ENCODE data around the gene SYCE3.
"Not testable (repeated sequence)": the region's sequence is repeated elsewhere in the genome, so short reads cannot be mapped to it uniquely, and the experiment has no call there.

Gene SYCE3

DNA sequence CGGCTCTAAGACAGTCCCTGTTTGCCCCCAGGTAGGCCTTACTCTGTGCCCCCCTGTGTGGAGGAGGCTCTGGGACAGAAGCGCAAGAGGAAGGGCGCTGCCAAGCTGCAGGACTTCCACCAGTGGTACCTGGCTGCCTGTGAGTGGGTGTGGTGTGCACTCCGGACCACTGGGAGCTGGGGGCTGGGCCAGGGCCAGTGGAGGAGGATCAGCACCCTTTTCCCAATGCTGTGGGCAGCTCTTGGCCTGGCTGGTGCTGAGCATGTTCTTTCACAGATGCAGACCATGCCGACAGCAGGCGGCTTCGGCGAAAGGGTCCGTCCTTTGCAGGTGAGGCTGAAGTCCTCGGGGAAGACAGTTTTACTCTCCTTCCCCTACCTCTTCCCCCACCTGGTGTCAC, 41.0 kb downstream of the SYCE3 start:
- Mint-ChIP-seq H3K4me1 (peaks cover 6% of the 10 kb centered on the region), H3K4me3 (peak overlapping the region in 1 of 3 experiments; percentile 35), H3K27ac (no peak overlapping the region), H3K36me3 (ENCODE audit: low read depth) (peaks cover 20% of the 10 kb centered on the region), H3K27me3 (ENCODE audit: low read depth) (no peaks in the 10 kb centered on the region), H3K9me3 (no peaks in the 10 kb centered on the region)
- TF ChIP-seq, protein P1, sequence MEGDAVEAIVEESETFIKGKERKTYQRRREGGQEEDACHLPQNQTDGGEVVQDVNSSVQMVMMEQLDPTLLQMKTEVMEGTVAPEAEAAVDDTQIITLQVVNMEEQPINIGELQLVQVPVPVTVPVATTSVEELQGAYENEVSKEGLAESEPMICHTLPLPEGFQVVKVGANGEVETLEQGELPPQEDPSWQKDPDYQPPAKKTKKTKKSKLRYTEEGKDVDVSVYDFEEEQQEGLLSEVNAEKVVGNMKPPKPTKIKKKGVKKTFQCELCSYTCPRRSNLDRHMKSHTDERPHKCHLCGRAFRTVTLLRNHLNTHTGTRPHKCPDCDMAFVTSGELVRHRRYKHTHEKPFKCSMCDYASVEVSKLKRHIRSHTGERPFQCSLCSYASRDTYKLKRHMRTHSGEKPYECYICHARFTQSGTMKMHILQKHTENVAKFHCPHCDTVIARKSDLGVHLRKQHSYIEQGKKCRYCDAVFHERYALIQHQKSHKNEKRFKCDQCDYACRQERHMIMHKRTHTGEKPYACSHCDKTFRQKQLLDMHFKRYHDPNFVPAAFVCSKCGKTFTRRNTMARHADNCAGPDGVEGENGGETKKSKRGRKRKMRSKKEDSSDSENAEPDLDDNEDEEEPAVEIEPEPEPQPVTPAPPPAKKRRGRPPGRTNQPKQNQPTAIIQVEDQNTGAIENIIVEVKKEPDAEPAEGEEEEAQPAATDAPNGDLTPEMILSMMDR (IDR thresholded peaks at IDR 0.05; ENCODE audit: unreplicated experiment in 3 of 3) = no peak

GRCh38 chr22:50520826-50521453, 41.8 kb downstream of the SYCE3 start:
- Mint-ChIP-seq H3K27ac (no peak overlapping the region), H3K4me3 (no peak overlapping the region), H3K27me3 (ENCODE audit: low read depth) (no peaks in the 10 kb centered on the region), H3K4me1 (peaks cover 6% of the 10 kb centered on the region), H3K36me3 (ENCODE audit: low read depth) (peaks cover 20% of the 10 kb centered on the region), H3K9me3 (no peaks in the 10 kb centered on the region)
- TF ChIP-seq, protein P1 (IDR thresholded peaks at IDR 0.05; ENCODE audit: unreplicated experiment in 3 of 3) = no peak

DNA sequence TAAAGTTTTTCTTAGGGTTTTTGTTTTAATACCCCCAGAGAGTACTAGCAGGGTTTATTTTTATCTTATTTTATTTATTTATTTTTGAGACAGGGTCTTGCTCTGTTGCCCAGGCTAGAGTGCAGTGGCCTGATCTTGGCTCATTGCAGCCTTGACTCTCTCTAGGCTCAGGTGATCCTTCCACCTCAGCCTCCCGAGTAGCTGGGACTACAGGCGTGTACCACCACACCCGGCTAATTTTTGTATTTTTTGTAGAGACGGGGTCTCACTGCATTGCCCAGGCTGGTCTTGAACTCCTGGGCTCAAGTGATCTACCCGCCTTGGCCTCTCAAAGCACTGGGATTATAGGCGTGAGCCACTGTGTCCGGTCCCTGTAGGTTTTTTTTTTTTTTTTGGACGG, 42.5 kb downstream of the SYCE3 start:
- not testable (repeated sequence) for H3K27me3 Mint-ChIP-seq (ENCODE audit: low read depth); H3K9me3 Mint-ChIP-seq; H3K4me1 Mint-ChIP-seq; H3K27ac Mint-ChIP-seq; H3K4me3 Mint-ChIP-seq
- H3K36me3 Mint-ChIP-seq (ENCODE audit: low read depth) = peaks cover 20% of the 10 kb centered on the region

DNA sequence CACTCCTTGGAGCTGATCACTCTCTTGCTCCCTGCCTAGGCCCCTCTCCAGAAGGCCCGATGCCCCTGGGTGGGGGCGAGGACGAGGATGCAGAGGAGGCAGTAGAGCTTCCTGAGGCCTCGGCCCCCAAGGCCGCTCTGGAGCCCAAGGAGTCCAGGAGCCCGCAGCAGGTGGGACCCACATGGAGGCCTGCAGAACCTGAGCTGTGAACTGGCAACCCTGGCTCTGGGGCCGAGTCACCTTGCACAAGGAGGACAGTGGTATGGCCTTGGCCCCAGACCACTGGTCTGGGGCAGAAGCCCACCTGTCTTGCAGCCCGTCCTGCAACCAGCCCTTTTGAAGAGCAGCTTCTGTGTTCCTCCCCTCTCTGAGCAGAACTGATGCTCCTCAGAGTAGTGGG, 43.6 kb downstream of the SYCE3 start:
- no peaks in the 10 kb centered on the region for H3K27me3 Mint-ChIP-seq (ENCODE audit: low read depth)
- H3K27ac Mint-ChIP-seq = no peak overlapping the region
- H3K36me3 Mint-ChIP-seq (ENCODE audit: low read depth) = peaks cover 22% of the 10 kb centered on the region
- no peaks in the 10 kb centered on the region for H3K4me1 Mint-ChIP-seq
- no peaks in the 10 kb centered on the region for H3K9me3 Mint-ChIP-seq
- TF ChIP-seq, protein P1 (IDR thresholded peaks at IDR 0.05; ENCODE audit: unreplicated experiment in 3 of 3) = no peak
- no peak overlapping the region for H3K4me3 Mint-ChIP-seq

DNA sequence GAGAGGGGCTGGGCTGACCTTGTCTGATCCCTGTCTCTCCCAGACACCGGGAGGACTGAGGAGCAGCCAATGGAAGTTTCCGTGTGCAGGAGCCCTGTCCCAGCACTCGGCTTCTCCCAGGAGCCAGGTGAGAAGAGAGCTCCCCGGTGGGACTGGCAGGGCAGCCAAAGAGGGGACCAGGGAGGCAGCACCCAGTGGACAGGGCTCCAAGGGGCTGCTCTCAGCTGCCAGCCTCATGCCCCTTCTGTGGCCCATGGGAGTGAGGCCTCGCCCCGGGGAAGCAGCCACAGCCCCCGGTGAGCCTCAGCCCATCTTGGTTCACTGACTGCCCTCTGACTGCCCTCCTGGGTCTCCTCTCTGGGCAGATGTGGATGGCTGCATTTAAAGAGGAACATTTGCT, 44.1 kb downstream of the SYCE3 start:
- Mint-ChIP-seq H3K36me3 (ENCODE audit: low read depth) (peaks cover 22% of the 10 kb centered on the region), H3K9me3 (no peaks in the 10 kb centered on the region), H3K4me1 (no peaks in the 10 kb centered on the region), H3K4me3 (no peak overlapping the region), H3K27ac (no peak overlapping the region), H3K27me3 (ENCODE audit: low read depth) (no peaks in the 10 kb centered on the region)
- TF ChIP-seq, protein P1 (IDR thresholded peaks at IDR 0.05; ENCODE audit: unreplicated experiment in 3 of 3) = no peak

DNA sequence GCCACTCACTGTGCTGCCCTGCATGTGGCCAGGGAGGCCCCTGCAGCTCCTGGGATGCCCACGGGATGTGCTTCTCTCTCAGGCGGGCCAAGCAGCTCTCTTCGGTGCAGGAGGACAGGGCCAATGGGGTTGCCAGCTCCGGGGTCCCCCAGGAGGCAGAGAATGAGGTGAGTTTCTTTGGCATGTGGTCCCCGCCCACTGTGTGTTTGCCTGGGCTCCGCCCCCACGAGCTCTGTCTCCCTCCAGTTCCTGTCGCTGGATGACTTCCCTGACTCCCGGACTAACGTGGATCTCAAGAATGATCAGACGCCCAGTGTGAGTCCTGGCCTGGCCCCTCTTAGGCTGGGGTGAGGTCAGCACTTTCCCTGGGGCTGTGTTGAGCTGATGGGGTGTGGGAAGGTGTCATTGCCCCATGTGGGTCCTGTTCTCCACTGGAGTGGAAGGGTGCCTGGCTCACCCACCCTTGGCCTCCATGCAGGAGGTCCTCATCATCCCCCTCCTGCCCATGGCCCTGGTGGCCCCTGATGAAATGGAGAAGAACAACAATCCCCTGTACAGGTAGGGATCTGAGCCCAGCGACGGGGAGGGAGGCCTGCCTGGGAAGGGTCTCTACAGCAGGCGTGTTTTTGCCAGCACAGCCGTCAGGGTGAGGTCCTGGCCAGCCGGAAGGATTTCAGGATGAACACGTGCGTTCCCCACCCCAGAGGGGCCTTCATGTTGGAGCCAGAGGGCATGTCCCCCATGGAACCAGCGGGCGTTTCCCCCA, 45.0 kb downstream of the SYCE3 start:
- no peak overlapping the region for H3K4me3 Mint-ChIP-seq
- H3K36me3 Mint-ChIP-seq (ENCODE audit: low read depth) = peaks cover 22% of the 10 kb centered on the region

More for the DNA sequence above, 45.0 kb downstream of the SYCE3 start:
- no peaks in the 10 kb centered on the region for H3K9me3 Mint-ChIP-seq
- H3K27me3 Mint-ChIP-seq (ENCODE audit: low read depth) = no peaks in the 10 kb centered on the region
- H3K27ac Mint-ChIP-seq = no peak overlapping the region
- TF ChIP-seq, protein P1 (IDR thresholded peaks at IDR 0.05; ENCODE audit: unreplicated experiment in 3 of 3) = no peak
- no peaks in the 10 kb centered on the region for H3K4me1 Mint-ChIP-seq

All from nephron (organoid).